ENCODE data around the gene MEF2B. TPM values are rescaled to one million over a fixed set of nuclear protein-coding genes. Genes with fewer than 3 reads are reported as not detected.
A peak's percentile ranks its signal among the peaks of the same experiment; 100 is the strongest.
"Not testable (repeated sequence)": the region's sequence is repeated elsewhere in the genome, so short reads cannot be mapped to it uniquely, and the experiment has no call there.

Gene MEF2B
- total RNA-seq, 1 donor from 2014 or later = not detected

GRCh38 chr19:19137556-19138108 lies 32.4 kb downstream of the MEF2B start:
- peak overlapping the region; percentile 98 for H3K4me3 ChIP-seq (ENCODE audit: low read depth, low read length)
- no peak for DNase-seq (ENCODE audit: low read depth)
- TF ChIP-seq, protein P1, sequence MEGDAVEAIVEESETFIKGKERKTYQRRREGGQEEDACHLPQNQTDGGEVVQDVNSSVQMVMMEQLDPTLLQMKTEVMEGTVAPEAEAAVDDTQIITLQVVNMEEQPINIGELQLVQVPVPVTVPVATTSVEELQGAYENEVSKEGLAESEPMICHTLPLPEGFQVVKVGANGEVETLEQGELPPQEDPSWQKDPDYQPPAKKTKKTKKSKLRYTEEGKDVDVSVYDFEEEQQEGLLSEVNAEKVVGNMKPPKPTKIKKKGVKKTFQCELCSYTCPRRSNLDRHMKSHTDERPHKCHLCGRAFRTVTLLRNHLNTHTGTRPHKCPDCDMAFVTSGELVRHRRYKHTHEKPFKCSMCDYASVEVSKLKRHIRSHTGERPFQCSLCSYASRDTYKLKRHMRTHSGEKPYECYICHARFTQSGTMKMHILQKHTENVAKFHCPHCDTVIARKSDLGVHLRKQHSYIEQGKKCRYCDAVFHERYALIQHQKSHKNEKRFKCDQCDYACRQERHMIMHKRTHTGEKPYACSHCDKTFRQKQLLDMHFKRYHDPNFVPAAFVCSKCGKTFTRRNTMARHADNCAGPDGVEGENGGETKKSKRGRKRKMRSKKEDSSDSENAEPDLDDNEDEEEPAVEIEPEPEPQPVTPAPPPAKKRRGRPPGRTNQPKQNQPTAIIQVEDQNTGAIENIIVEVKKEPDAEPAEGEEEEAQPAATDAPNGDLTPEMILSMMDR (conservative IDR thresholded peaks at IDR 0.05; ENCODE audit: low read depth, low read length) = no peak

- not testable (repeated sequence) for DNase-seq (ENCODE audit: low read depth); H3K4me3 ChIP-seq (ENCODE audit: low read depth, low read length)
These were observed 34.4 kb downstream of the MEF2B start for GRCh38 chr19:19135713-19136112.

DNA sequence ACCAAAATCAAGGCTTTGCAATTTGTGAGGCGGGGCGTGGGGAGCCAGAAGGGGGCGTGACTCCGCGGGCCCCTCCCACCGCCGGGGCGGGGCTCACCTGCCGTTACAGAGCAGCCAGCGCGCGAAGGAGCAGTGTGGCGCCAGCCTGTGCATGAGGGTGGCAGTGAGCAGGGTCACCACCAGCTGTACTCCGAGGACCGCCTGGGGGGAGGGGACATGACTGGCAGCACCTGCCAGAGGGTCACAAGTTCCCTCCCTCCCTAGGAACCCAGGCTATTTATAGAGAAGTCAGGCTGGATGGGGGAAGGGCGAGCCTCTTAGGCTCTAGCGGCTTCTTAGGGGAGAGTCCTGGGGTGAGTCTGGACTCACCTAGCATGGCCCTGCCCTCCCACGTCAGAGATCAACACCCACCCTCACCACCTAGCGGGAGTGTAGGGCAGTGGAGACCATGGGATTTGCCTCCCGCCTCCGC lies 35.3 kb downstream of the MEF2B start:
- no peak overlapping the region for H3K4me3 ChIP-seq (ENCODE audit: low read depth, low read length)
- TF ChIP-seq, protein P1 (conservative IDR thresholded peaks at IDR 0.05; ENCODE audit: low read depth, low read length) = no peak
- no peak for DNase-seq (ENCODE audit: low read depth)

DNA sequence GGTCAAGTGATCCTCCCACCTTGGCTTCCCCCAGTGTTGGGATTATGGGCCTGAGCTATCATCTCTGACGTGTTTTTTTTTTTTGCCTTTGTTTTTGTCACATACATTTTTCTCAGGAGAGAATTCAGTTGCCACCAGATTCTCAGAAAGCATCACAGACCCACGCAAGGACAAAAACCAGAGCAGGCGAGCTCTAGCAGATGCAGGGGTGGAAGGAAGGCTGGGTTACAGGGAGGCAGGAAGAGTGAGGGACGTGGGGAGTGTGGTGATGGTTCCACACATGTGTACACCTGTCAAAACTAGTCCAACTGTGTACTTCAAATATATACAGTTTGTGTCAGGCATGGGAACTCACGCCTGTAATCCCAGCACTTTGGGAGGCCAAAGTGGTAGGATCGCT lies 36.1 kb downstream of the MEF2B start:
- DNase-seq (ENCODE audit: low read depth) = no peak
- no peak overlapping the region for H3K4me3 ChIP-seq (ENCODE audit: low read depth, low read length)
- TF ChIP-seq, protein P1 (conservative IDR thresholded peaks at IDR 0.05; ENCODE audit: low read depth, low read length) = no peak

DNA sequence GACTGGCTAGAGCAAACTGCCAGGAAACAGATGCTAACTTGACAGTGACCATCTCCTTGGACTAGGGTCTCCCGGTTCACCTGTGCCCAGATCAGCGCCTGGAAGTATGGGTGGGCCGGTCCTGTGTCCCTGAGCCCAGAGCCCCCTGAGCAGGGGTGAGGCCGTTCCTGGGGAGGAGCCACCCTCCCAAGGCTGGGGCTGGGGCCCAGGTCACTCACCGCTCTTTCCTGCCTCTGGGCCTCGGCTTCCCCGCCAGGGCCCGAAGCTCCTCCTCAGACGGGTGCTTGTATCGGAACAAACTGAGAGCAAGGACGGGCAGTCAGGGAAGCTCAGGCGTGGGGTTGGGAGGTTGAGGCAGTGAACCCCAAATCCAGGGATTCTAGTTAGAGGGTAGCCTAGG lies 37.2 kb downstream of the MEF2B start:
- TF ChIP-seq, protein P1 (conservative IDR thresholded peaks at IDR 0.05; ENCODE audit: low read depth, low read length) = no peak
- no peak for DNase-seq (ENCODE audit: low read depth)
- H3K4me3 ChIP-seq (ENCODE audit: low read depth, low read length) = no peak overlapping the region

- no peak overlapping the region for H3K4me3 ChIP-seq (ENCODE audit: low read depth, low read length)
- TF ChIP-seq, protein P1 (conservative IDR thresholded peaks at IDR 0.05; ENCODE audit: low read depth, low read length) = no peak
- no peak for DNase-seq (ENCODE audit: low read depth)
These were observed 38.1 kb downstream of the MEF2B start for GRCh38 chr19:19131989-19132388.

DNA sequence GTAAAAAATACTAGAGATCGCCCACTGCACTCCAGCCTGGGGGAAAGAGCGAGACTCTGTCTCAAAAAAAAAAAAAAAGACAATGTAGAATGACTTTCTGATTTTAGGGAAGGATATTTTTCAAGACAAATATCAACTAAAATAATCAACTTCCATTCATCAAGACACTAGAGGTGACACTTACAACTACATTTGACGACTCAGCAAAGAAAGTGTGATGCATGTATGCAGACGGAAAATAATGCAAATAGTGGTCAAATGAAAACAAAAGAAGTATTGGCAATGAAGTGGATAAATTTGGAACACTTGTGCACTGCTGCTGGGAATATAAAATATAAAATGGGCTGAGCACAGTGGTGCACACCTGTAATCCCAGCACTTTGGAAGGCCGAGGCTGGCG lies 44.0 kb downstream of the MEF2B start:
- no peak for DNase-seq (ENCODE audit: low read depth)
- TF ChIP-seq, protein P1 (conservative IDR thresholded peaks at IDR 0.05; ENCODE audit: low read depth, low read length) = no peak

More for the DNA sequence above, 44.0 kb downstream of the MEF2B start:
- no peak overlapping the region for H3K4me3 ChIP-seq (ENCODE audit: low read depth, low read length)
